DND-41 (cell line): ENCODE data around the gene NME9.

Experiments
- ATAC-seq: fragments of 200-7000 bp; cut with Tn5 transposase; 3 replicates; pipeline ENCODE4 v1.9.1; 2021; ENCODE audit warnings: low read depth; ENCODE audit not compliant: insufficient read depth
- DNase-seq: peaks from one replicate; pipeline ENCODE4 v3.0.0-alpha.2; 2020
- H2AFZ ChIP-seq: 2 replicates; pipeline ENCODE4 v1.6.0; 2012; ENCODE audit warnings: low read depth, low read length
- H3K27ac ChIP-seq: 2 replicates; pipeline ENCODE4 v1.5.1; 2012; ENCODE audit warnings: low read length, inconsistent platforms
- H3K27me3 ChIP-seq: fragments of 200-600 bp; sonication (generic); 2 replicates; pipeline ENCODE4 v1.6.0; 2012; ENCODE audit warnings: low read length, mild to moderate bottlenecking, inconsistent platforms; ENCODE audit not compliant: insufficient read depth, poor library complexity
- H3K36me3 ChIP-seq: 2 replicates; pipeline ENCODE4 v1.5.1; 2012; ENCODE audit warnings: low read length, inconsistent platforms; ENCODE audit not compliant: insufficient read depth
- H3K4me1 ChIP-seq: 2 replicates; pipeline ENCODE4 v1.5.1; 2012; ENCODE audit warnings: mild to moderate bottlenecking, low read length; ENCODE audit not compliant: insufficient read depth
- H3K4me2 ChIP-seq: 2 replicates; pipeline ENCODE4 v1.6.0; 2012; ENCODE audit warnings: mild to moderate bottlenecking, moderate library complexity, low read length, inconsistent platforms; ENCODE audit not compliant: insufficient read depth
- H3K4me3 ChIP-seq, 2 experiments: fragments of 200-600 bp in 1 of 2; shearing (Covaris generic) in 1 of 2; 2 replicates each; pipeline ENCODE4 v1.5.1; 2012 to 2016; ENCODE audit warnings: inconsistent platforms in 2 of 2, low read length in 2 of 2, mild to moderate bottlenecking in 2 of 2, low read depth in 1 of 2, moderate library complexity in 1 of 2
- H3K79me2 ChIP-seq: 2 replicates; pipeline ENCODE4 v1.6.0; 2012; ENCODE audit warnings: low read length, inconsistent platforms; ENCODE audit not compliant: insufficient read depth
- H3K9ac ChIP-seq: 2 replicates; pipeline ENCODE4 v1.6.0; 2012; ENCODE audit warnings: low read depth, mild to moderate bottlenecking, inconsistent platforms, low read length, moderate library complexity
- H3K9me3 ChIP-seq: 2 replicates; pipeline ENCODE4 v1.5.1; 2012; ENCODE audit warnings: low read length, moderate library complexity, mild to moderate bottlenecking, inconsistent platforms; ENCODE audit not compliant: insufficient read depth, severe bottlenecking
- H4K20me1 ChIP-seq: 2 replicates; pipeline ENCODE4 v1.6.0; 2012; ENCODE audit warnings: low read length; ENCODE audit not compliant: insufficient read depth
- CTCF ChIP-seq: IDR thresholded peaks from 2 replicates; pipeline ENCODE4 v1.5.1; 2012; ENCODE audit warnings: borderline replicate concordance, low read length, moderate library complexity, mild to moderate bottlenecking; ENCODE audit not compliant: poor library complexity, severe bottlenecking; ENCODE audit errors: extremely low read depth
- EZH2 ChIP-seq: IDR thresholded peaks from 3 replicates; pipeline ENCODE4 v1.6.1; 2012; ENCODE audit warnings: borderline replicate concordance, low read depth, mild to moderate bottlenecking, moderate library complexity, low read length, inconsistent platforms; ENCODE audit not compliant: severe bottlenecking

NME9 gene

GRCh38 chr3:138336454-138336999 is 6.9 kb upstream of the NME9 start:
- Histone ChIP-seq H3K27ac (no peak overlapping the region), H3K4me1 (no peaks in the 10 kb centered on the region), H3K27me3 (peaks cover 5% of the 10 kb centered on the region), H2AFZ (no peak overlapping the region), H3K9me3 (no peaks in the 10 kb centered on the region), H3K4me2 (no peak overlapping the region), H3K9ac (no peak overlapping the region), H4K20me1 (no peaks in the 10 kb centered on the region), H3K36me3 (no peaks in the 10 kb centered on the region), H3K79me2 (no peaks in the 10 kb centered on the region), H3K4me3 (no peak overlapping the region)
- DNase-seq (no peak), ATAC-seq (no peak)
- TF ChIP-seq EZH2 (no peak), CTCF (no peak)

DNA sequence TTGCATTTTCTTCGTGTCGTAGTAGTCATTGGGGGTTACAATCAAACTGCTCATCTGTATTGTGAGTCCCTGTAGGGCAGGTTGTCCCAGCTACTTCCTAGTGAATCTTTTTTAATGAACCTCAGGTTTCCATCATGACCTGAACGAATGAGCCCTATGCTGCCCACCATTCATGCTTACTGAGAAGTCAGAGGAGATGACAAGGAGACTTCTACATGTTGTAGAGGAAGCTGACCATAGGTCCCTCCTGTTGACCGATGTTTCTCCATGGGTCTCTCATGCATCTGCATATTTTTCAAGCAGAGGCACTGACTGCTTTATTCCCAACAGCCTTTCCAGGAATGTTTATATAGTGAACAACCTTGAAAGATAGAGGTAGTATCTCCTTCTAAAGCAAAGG is 5.0 kb upstream of the NME9 start:
- no peaks in the 10 kb centered on the region for H3K9me3 ChIP-seq
- peaks cover 8% of the 10 kb centered on the region for H3K27me3 ChIP-seq
- no peak overlapping the region for H3K9ac ChIP-seq
- H3K79me2 ChIP-seq: no peaks in the 10 kb centered on the region
- no peak for TF ChIP-seq CTCF
- no peak for TF ChIP-seq EZH2
- H3K4me1 ChIP-seq: peaks cover 4% of the 10 kb centered on the region
- no peak overlapping the region for H2AFZ ChIP-seq
- no peaks in the 10 kb centered on the region for H3K36me3 ChIP-seq
- no peak overlapping the region for H3K27ac ChIP-seq
- H3K4me3 ChIP-seq: no peak overlapping the region
- H3K4me2 ChIP-seq: no peak overlapping the region
- DNase-seq (no peak), ATAC-seq (no peak)
- no peaks in the 10 kb centered on the region for H4K20me1 ChIP-seq

- Histone ChIP-seq H2AFZ (no peak overlapping the region), H3K9ac (no peak overlapping the region), H3K27ac (no peak overlapping the region), H3K9me3 (no peaks in the 10 kb centered on the region), H3K4me3 (no peak overlapping the region), H3K4me1 (peaks cover 19% of the 10 kb centered on the region), H3K79me2 (no peaks in the 10 kb centered on the region), H3K27me3 (peaks cover 18% of the 10 kb centered on the region), H3K36me3 (no peaks in the 10 kb centered on the region), H3K4me2 (no peak overlapping the region), H4K20me1 (no peaks in the 10 kb centered on the region)
- TF ChIP-seq CTCF (peak; percentile 58), EZH2 (no peak)
- ATAC-seq (no peak), DNase-seq (no peak)
These were observed 2.9 kb upstream of the NME9 start for GRCh38 chr3:138332472-138333073.
